ENCODE results near the gene BRD4.

Gene BRD4

DNA sequence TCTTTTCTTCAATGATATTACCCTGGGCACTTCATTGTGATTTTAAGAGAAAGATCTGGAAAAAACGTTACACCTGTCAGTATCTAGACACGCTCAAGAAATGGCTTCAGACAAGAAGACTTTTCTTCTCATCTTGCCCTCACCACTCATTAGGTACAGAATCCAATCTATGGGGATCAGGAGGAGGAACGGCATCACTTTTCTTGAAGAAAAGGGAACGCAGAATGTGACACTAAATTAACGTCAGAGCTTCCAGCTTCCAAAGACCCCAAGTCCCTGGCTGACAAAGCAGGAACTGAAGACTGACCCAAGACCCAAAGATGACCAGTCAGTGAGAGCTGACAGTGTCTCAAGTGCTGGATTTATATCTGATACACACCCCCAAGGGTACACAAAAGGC is 48.2 kb downstream of the BRD4 start:
- H3K4me2 ChIP-seq, result peak overlapping the region; percentile 86
- no peak overlapping the region for H3K27ac ChIP-seq
- H3K4me3 ChIP-seq, result no peak overlapping the region
- no peak for TF ChIP-seq Cebpa-rat (IDR thresholded peaks at IDR 0.05)
- peaks cover 100% of the 10 kb centered on the region for H3K4me1 ChIP-seq
- H3K27me3 ChIP-seq, result no peaks in the 10 kb centered on the region
- H3K9ac ChIP-seq, result no peak overlapping the region; the same call in 1 of the 2 replicates
- H3K36me3 ChIP-seq, result peaks cover 22% of the 10 kb centered on the region; the same call in 1 of the 2 replicates
- H4K20me1 ChIP-seq, result peaks cover 100% of the 10 kb centered on the region
- H3K9me3 ChIP-seq, result no peaks in the 10 kb centered on the region

DNA sequence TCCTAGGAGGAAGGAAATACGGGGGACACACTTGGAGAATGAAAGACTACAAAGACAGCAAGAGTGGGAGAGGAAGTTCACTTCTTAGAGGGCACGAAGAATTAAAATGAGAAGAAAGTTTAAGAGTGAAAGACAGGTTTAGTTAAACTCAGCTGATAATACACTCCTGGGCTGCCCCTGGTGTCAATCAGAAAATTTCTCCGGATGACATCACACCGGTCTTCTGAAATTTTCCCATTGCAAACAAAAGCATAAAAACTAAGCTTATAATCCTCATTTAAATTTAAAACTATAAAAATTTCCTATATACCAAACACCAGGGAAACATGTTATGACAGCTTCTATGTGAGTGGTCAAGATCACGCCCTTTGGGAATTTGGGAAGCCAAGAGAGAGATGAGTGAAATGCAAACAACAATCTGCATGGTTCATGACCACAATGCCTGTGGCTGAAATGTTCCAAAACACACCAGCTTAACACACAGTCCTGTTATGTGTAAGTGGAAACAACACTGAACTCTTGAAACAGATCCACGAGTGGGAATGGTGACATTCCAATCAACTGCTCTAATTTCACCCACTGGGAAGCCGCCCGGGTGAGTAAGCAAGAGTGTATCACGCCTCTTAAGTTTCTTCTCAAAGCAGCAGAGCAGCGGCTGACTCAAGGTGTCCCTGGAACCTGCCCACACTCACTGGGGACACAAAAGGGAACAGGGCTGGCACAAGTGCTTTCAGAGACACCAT is 49.0 kb downstream of the BRD4 start:
- H3K9ac ChIP-seq, result peak overlapping the region; percentile 2; the same call in 1 of the 2 replicates
- H3K4me2 ChIP-seq, result peak overlapping the region; percentile 86
- peak overlapping the region; percentile 23; the same call in 1 of the 2 replicates for H3K27ac ChIP-seq
- peaks cover 100% of the 10 kb centered on the region for H3K4me1 ChIP-seq
- no peaks in the 10 kb centered on the region for H3K27me3 ChIP-seq
- no peaks in the 10 kb centered on the region for H3K9me3 ChIP-seq
- H3K36me3 ChIP-seq, result peaks cover 26% of the 10 kb centered on the region; the same call in 1 of the 2 replicates
- H3K4me3 ChIP-seq, result no peak overlapping the region
- H4K20me1 ChIP-seq, result peaks cover 100% of the 10 kb centered on the region
- no peak for TF ChIP-seq Cebpa-rat (IDR thresholded peaks at IDR 0.05)

DNA sequence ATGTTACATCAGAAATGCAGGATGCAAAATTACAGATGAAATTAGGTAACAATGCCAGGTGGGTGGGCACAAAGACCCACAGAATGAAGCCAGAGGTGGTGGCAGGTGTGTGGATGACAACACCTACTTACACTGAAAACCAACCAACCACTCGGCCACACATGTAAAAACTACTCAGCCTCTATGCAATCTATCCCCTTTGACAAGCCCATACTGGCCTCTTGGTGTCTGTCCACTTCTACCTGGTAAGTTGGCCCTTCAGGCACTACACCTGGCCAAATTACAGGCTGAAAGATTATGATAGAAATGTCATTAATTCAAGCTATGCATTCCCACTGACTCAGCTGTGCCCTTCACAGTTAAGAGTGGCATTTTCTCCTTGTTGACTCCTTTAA is 50.0 kb downstream of the BRD4 start:
- H3K4me2 ChIP-seq, result peak overlapping the region; percentile 86
- H3K4me1 ChIP-seq, result peaks cover 100% of the 10 kb centered on the region
- no peak for TF ChIP-seq Cebpa-rat (IDR thresholded peaks at IDR 0.05)
- H4K20me1 ChIP-seq, result peaks cover 100% of the 10 kb centered on the region
- 0 out of 2 replicates have a peak overlapping the region, but pooled peaks have one; percentile 23 for H3K27ac ChIP-seq
- H3K36me3 ChIP-seq, result peaks cover 28% of the 10 kb centered on the region
- no peak overlapping the region for H3K4me3 ChIP-seq
- H3K9ac ChIP-seq, result no peak overlapping the region; the same call in 1 of the 2 replicates
- H3K27me3 ChIP-seq, result no peaks in the 10 kb centered on the region
- H3K9me3 ChIP-seq, result no peaks in the 10 kb centered on the region

DNA sequence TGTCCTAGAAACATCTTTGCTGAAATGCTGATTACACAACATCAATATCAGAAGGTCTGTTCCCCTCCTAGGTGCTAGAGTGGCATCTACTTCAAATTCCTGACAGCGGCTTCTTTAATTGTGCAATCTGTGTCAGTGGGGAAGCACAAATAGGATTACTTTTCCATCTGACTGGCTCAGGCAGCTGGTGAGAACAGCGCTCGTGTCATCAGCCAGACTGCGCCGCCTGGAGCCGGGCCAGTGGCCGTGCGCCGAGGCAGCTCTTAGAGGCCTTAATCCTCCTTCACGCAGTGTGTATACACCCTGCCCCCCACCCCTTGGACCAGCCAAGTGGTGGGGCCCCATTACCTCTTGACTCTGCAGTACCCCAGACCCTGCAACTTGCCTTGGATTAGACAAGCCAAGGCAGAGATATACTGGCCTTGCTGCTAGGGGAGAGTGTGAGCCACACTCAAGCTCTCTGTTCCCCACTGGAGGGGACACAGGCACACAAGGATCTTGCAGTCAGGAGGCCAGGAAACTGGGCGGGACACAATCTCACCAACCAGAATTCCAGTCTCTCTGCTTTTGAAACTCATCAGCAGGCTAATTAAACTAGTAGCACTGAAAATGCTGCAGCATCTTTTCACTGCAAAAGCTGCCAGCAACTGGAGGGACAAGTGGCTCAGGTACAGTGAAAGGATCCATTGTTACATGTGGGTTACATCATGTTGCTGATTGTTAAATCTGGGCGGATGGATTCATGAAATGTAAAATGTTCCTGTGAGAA is 51.2 kb downstream of the BRD4 start:
- Histone ChIP-seq H3K4me3 (no peak overlapping the region), H3K4me1 (peaks cover 98% of the 10 kb centered on the region), H3K4me2 (peak overlapping the region; percentile 40), H4K20me1 (peaks cover 100% of the 10 kb centered on the region), H3K27me3 (no peaks in the 10 kb centered on the region), H3K36me3 (peaks cover 38% of the 10 kb centered on the region), H3K9me3 (no peaks in the 10 kb centered on the region), H3K9ac (no peak overlapping the region), H3K27ac (no peak overlapping the region; the same call in 1 of the 2 replicates)
- TF ChIP-seq Cebpa-rat (IDR thresholded peaks at IDR 0.05), result peak; percentile 8; the same call in 1 of the 2 replicates

- Histone ChIP-seq H3K27me3 (no peaks in the 10 kb centered on the region), H3K36me3 (peaks cover 46% of the 10 kb centered on the region), H3K27ac (no peak overlapping the region), H3K9ac (no peak overlapping the region), H3K4me3 (no peak overlapping the region), H3K4me2 (peak overlapping the region; percentile 40), H3K4me1 (peaks cover 98% of the 10 kb centered on the region), H4K20me1 (peaks cover 100% of the 10 kb centered on the region), H3K9me3 (no peaks in the 10 kb centered on the region)
- no peak for TF ChIP-seq Cebpa-rat (IDR thresholded peaks at IDR 0.05)
These were observed 52.2 kb downstream of the BRD4 start for GRCh38 chr19:15280048-15280725.

GRCh38 chr19:15279326-15279904 is 52.9 kb downstream of the BRD4 start:
- Histone ChIP-seq H3K36me3 (peaks cover 54% of the 10 kb centered on the region), H3K4me1 (peaks cover 97% of the 10 kb centered on the region), H4K20me1 (peaks cover 100% of the 10 kb centered on the region), H3K27ac (no peak overlapping the region; the same call in 1 of the 2 replicates), H3K27me3 (no peaks in the 10 kb centered on the region), H3K9ac (no peak overlapping the region), H3K9me3 (no peaks in the 10 kb centered on the region), H3K4me3 (no peak overlapping the region), H3K4me2 (peak overlapping the region; percentile 40)
- no peak for TF ChIP-seq Cebpa-rat (IDR thresholded peaks at IDR 0.05)

DNA sequence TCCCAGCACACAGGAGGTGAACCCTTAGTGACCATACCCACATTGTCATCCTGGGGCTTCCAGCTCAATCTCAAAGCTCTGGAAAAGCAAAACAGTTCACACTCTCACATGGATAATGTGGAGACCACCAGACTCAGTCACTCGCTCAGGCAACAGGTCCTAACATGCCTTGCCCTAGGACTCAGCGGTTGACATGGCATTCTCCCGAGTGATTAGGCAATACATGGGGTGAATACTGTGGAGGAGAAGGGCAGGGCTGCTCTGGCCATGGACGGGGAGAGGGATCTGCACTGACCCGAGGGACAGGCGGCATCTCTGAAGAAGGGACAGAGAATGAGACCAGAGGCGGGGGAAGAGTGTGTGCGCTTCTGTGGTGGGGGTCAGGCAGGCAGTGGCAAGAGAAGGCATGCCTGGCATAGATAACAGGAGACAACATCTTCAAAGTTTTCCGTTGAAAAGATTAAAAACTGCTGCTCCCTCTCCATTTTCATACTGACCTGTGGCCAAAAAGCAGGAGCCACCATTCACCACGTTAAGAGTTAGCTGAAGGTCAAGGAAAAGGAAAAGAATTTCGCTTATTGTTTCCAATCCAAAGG is 55.6 kb downstream of the BRD4 start:
- H3K27me3 ChIP-seq, result no peaks in the 10 kb centered on the region
- TF ChIP-seq Cebpa-rat (IDR thresholded peaks at IDR 0.05), result no peak
- H3K9me3 ChIP-seq, result no peaks in the 10 kb centered on the region
- H3K4me2 ChIP-seq, result no peak overlapping the region
- H3K9ac ChIP-seq, result no peak overlapping the region
- H3K4me3 ChIP-seq, result no peak overlapping the region
- H3K4me1 ChIP-seq, result peaks cover 79% of the 10 kb centered on the region
- H3K27ac ChIP-seq, result no peak overlapping the region
- H4K20me1 ChIP-seq, result peaks cover 100% of the 10 kb centered on the region
- peaks cover 77% of the 10 kb centered on the region for H3K36me3 ChIP-seq

DNA sequence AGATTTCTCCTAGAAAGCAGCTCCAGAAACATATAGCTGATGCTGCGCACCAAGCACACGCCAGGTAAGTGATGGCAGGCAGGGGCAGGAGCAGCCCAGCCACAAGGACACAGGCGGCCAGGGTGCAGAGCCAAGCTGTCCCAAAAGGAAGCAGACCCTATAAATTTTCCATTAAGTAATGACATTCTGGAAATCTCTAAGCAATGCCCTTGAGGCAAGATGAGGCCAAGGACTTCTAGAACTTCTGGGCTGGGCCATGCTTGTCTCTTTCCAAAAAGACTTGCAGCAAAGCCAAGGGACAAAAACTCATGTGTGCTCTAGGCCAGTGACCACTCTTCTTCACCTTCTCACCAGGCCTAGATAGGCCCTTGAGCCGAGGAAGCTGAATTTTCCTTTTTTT is 57.9 kb downstream of the BRD4 start:
- Histone ChIP-seq H3K9me3 (no peaks in the 10 kb centered on the region), H3K27ac (no peak overlapping the region), H3K27me3 (no peaks in the 10 kb centered on the region), H3K4me1 (peaks cover 57% of the 10 kb centered on the region), H4K20me1 (peaks cover 100% of the 10 kb centered on the region), H3K4me2 (no peak overlapping the region; the same call in 1 of the 2 replicates), H3K4me3 (no peak overlapping the region), H3K36me3 (peaks cover 79% of the 10 kb centered on the region), H3K9ac (no peak overlapping the region)
- TF ChIP-seq Cebpa-rat (IDR thresholded peaks at IDR 0.05), result no peak

- no peak for TF ChIP-seq Cebpa-rat (IDR thresholded peaks at IDR 0.05)
- H3K9ac ChIP-seq, result no peak overlapping the region
- H3K36me3 ChIP-seq, result peaks cover 98% of the 10 kb centered on the region
- no peaks in the 10 kb centered on the region for H3K27me3 ChIP-seq
- no peaks in the 10 kb centered on the region for H3K9me3 ChIP-seq
- H3K4me3 ChIP-seq, result no peak overlapping the region
- peaks cover 13% of the 10 kb centered on the region; the same call in 1 of the 2 replicates for H3K4me1 ChIP-seq
- peaks cover 100% of the 10 kb centered on the region for H4K20me1 ChIP-seq
- no peak overlapping the region for H3K27ac ChIP-seq
- H3K4me2 ChIP-seq, result no peak overlapping the region
These were observed 62.5 kb downstream of the BRD4 start for GRCh38 chr19:15269806-15270205.
